ENCODE results near the gene LRRC46. TPM values are rescaled to one million over a fixed set of nuclear protein-coding genes. Genes with fewer than 3 reads are reported as not detected.

LRRC46 gene
- total RNA-seq, 4 donors from 2014 or later, result 0.45 TPM; not detected in 3

DNA sequence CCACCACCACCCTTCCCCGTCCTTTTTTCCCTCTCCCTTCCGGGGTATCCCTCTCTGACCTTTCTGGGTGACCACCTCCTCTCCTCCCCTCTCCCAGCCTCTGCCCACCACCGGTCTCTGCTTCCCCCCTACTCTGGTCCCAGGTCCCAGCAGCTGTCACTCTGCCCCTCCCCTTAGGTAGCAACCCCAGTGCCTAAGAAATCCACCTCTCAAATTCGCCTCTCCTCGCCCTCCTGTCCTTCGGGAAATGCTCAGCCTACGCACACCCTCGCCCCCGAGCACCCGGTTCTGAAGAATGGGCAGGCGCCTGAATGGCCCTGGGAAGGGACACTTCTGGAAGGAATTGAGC lies 20.3 kb downstream of the LRRC46 start:
- Histone ChIP-seq H3K9me3 (no peaks in the 10 kb centered on the region), H3K27me3 (peaks cover 11 to 100% (median 72%) of the 10 kb centered on the region in 4 donors), H3K27ac (replicated peaks in 1 of 4) (no peak overlapping the region), H3K4me3 (no peak overlapping the region), H3K4me1 (peaks cover 15 to 42% (median 34%) of the 10 kb centered on the region in 4 donors), H3K36me3 (no peaks in the 10 kb centered on the region)
- intact Hi-C loops (cut with DNase I), result no loop called here
- WGBS, result 38% methylated on average over 11 of the region's 11 CpGs
- DNase-seq (ENCODE audit: extremely low spot score), result no peak
- TF ChIP-seq EP300 (IDR thresholded peaks at IDR 0.05), result no peak
- no peak for TF ChIP-seq POLR2A (IDR thresholded peaks at IDR 0.05; ENCODE audit: low read depth)
- no peak for TF ChIP-seq POLR2AphosphoS5 (IDR thresholded peaks at IDR 0.05)
- TF ChIP-seq, protein P1, sequence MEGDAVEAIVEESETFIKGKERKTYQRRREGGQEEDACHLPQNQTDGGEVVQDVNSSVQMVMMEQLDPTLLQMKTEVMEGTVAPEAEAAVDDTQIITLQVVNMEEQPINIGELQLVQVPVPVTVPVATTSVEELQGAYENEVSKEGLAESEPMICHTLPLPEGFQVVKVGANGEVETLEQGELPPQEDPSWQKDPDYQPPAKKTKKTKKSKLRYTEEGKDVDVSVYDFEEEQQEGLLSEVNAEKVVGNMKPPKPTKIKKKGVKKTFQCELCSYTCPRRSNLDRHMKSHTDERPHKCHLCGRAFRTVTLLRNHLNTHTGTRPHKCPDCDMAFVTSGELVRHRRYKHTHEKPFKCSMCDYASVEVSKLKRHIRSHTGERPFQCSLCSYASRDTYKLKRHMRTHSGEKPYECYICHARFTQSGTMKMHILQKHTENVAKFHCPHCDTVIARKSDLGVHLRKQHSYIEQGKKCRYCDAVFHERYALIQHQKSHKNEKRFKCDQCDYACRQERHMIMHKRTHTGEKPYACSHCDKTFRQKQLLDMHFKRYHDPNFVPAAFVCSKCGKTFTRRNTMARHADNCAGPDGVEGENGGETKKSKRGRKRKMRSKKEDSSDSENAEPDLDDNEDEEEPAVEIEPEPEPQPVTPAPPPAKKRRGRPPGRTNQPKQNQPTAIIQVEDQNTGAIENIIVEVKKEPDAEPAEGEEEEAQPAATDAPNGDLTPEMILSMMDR (IDR thresholded peaks at IDR 0.05), result no peak

DNA sequence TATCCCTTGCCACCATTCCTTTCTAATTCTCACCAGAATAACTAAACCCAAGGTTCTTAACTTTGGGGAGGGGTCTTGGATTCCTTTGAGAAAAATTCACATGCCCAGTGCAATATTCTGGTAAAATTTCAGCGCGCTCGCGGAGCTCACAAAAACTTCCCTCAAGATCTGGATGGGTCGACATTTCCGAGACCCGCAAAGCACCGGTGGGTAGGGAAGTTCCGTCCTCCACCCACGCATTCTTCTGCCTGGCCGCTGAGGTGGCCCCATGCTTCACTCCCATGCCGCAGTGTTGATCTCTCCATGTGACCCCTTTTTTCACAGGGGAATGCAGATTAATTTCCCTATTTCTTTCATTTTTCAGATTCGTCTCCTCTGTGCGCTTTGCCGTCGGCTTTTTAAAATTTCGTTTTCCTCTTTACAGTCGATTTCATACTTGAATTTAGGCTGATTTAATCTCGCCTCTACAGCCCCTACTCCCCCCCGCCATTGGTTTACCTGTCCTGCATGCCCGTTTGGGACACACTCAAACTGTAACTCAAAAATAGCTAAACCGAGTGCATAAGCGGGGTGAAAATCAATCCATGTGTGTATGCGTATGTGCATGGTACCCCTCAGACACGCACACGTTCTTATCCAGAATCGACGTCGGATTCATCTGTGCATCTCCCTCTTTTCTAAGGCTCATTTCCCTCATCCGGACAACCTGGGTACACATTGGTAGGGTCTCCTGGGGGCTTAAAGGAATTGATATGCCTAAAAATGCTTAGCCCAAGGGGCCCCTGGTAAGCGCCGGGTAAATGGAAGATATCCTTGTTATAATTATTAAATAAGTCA lies 20.9 kb downstream of the LRRC46 start:
- DNase-seq (ENCODE audit: extremely low spot score), result no peak
- H3K27me3 ChIP-seq, result peaks cover 11 to 100% (median 70%) of the 10 kb centered on the region in 4 donors
- no peaks in the 10 kb centered on the region for H3K36me3 ChIP-seq
- peaks cover 15 to 36% (median 29%) of the 10 kb centered on the region in 4 donors for H3K4me1 ChIP-seq
- intact Hi-C loops (cut with DNase I), result no loop called here
- TF ChIP-seq POLR2A (IDR thresholded peaks at IDR 0.05; ENCODE audit: low read depth), result no peak
- TF ChIP-seq POLR2AphosphoS5 (IDR thresholded peaks at IDR 0.05), result peak in 1 of 2 donors; percentile 46
- H3K4me3 ChIP-seq, result no peak overlapping the region
- H3K27ac ChIP-seq (replicated peaks in 1 of 4), result no peak overlapping the region
- H3K9me3 ChIP-seq, result no peaks in the 10 kb centered on the region
- 42% methylated on average over 32 of the region's 32 CpGs for WGBS

DNA sequence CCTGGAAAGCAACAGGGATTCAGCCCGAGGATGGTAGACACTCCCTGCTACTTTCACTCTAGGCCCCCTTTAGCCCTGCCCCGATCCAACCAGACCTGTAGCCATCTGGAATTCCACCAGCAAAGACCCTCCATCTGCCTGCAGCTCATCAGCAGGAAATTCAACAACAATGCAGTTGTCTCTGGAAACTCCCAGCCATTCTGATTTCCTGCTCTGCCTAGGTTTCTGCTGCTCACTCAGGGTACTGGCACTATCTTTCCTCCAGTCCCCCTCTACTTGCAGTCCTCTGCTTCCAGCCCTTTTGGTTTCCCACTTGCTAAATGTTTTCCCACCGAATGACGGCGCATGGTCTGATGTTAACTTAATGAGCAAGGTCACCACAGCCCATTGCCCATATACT lies 22.1 kb downstream of the LRRC46 start:
- TF ChIP-seq POLR2A (IDR thresholded peaks at IDR 0.05; ENCODE audit: low read depth) (no peak), POLR2AphosphoS5 (IDR thresholded peaks at IDR 0.05) (no peak), EP300 (IDR thresholded peaks at IDR 0.05) (no peak)
- TF ChIP-seq, protein P1 (IDR thresholded peaks at IDR 0.05), result no peak

DNA sequence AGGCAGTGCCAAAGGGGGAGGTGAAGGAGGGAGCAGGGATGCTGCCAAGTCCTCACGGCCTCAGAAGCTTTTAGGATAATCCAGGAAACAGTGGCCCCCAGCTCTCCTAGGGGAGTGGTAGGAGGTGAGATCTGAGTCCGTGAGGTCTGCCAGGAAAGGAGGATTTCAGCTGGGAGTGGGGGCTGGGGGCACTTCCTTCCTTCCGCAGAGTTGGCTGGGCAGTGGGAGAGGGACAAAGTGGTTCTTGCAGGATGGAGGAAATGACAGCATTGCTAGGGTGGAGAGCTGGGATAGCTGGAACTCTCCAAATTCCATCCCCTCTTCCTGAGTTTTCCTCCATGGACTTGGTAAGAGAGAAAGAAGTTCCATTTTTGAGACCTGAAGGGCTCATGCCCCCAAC lies 24.3 kb downstream of the LRRC46 start:
- Histone ChIP-seq H3K27me3 (peaks cover 11 to 95% (median 63%) of the 10 kb centered on the region in 4 donors), H3K27ac (replicated peaks in 1 of 4) (no peak overlapping the region), H3K4me3 (no peak overlapping the region), H3K9me3 (no peaks in the 10 kb centered on the region), H3K36me3 (no peaks in the 10 kb centered on the region), H3K4me1 (peaks cover 12 to 19% (median 15%) of the 10 kb centered on the region in 4 donors)
- DNase-seq (ENCODE audit: extremely low spot score), result no peak
- intact Hi-C loops (cut with DNase I), result no loop called here
- TF ChIP-seq POLR2A (IDR thresholded peaks at IDR 0.05; ENCODE audit: low read depth), result no peak
- no peak for TF ChIP-seq EP300 (IDR thresholded peaks at IDR 0.05)
- TF ChIP-seq, protein P1 (IDR thresholded peaks at IDR 0.05), result no peak
- WGBS, result 39% methylated on average over 3 of the region's 3 CpGs

More for the DNA sequence above, 22.1 kb downstream of the LRRC46 start:
- Histone ChIP-seq H3K4me1 (peaks cover 15 to 27% (median 20%) of the 10 kb centered on the region in 4 donors), H3K4me3 (no peak overlapping the region), H3K36me3 (no peaks in the 10 kb centered on the region), H3K9me3 (no peaks in the 10 kb centered on the region), H3K27me3 (peaks cover 11 to 100% (median 64%) of the 10 kb centered on the region in 4 donors), H3K27ac (replicated peaks in 1 of 4) (no peak overlapping the region)
- no peak for DNase-seq (ENCODE audit: extremely low spot score)
- WGBS, result 55% methylated on average over 4 of the region's 5 CpGs
- intact Hi-C loops (cut with DNase I), result no loop called here

DNA sequence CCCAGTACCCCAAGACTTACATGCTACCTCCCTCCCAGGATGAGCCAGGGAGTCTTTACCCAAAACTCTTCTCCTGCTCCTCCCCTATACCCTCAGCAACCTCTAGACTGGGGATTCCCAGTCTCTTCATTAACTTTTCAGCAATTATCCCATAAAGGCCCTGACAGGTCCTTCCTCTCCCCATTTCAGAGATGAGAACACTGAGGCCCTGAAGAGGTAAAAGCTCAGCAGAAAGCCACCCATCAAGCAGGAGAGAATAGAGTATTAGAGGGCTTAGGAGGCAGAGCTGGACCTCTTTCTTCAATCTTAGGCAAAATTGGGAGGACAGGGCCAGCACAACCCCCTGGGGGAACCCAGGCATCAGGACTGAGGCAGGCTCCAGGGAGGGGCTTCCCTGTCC lies 25.4 kb downstream of the LRRC46 start:
- H3K4me3 ChIP-seq, result no peak overlapping the region

More for the DNA sequence above, 25.4 kb downstream of the LRRC46 start:
- intact Hi-C loops (cut with DNase I), result no loop called here
- no peaks in the 10 kb centered on the region for H3K9me3 ChIP-seq
- H3K27ac ChIP-seq (replicated peaks in 1 of 4), result no peak overlapping the region
- no peak for TF ChIP-seq POLR2A (IDR thresholded peaks at IDR 0.05; ENCODE audit: low read depth)
- no peak for TF ChIP-seq EP300 (IDR thresholded peaks at IDR 0.05)
- TF ChIP-seq POLR2AphosphoS5 (IDR thresholded peaks at IDR 0.05), result no peak
- TF ChIP-seq, protein P1 (IDR thresholded peaks at IDR 0.05), result no peak
- peaks cover under 1 to 8% (median 4%) of the 10 kb centered on the region in 4 donors for H3K4me1 ChIP-seq
- no peaks in the 10 kb centered on the region for H3K36me3 ChIP-seq
- H3K27me3 ChIP-seq, result peaks cover 4 to 92% (median 57%) of the 10 kb centered on the region in 4 donors
- DNase-seq (ENCODE audit: extremely low spot score), result no peak

Data from esophagus muscularis mucosa (tissue), 4 donors.